Activated B cell treated with CpG ODN at 0.5 μM for 24 hours (primary cell): ENCODE data around the gene ATP10B. TPM values are rescaled to one million over a fixed set of nuclear protein-coding genes. Genes with fewer than 3 reads are reported as not detected.

Source experiments
- ATAC-seq: fragments of 200-7000 bp; cut with Tn5 transposase; one replicate; pipeline ENCODE4 v1.10.0; 2021; ENCODE audit warnings: low read depth, mild to moderate bottlenecking, moderate library complexity
- CTCF ChIA-PET: fragments of 350-600 bp; sonication (Branson Sonifier 250); formaldehyde crosslinking; loops from one replicate; lab custom pipeline; 2021; ENCODE audit warnings: antibody characterized with exemption; lab: Charles Lee
- POLR2A ChIA-PET: fragments of 350-600 bp; sonication (Branson Sonifier 250); formaldehyde crosslinking; loops from one replicate; lab custom pipeline; 2021; ENCODE audit warnings: antibody characterized with exemption; lab: Charles Lee
- DNase-seq: peaks from one replicate; pipeline ENCODE4 v3.0.0; 2022
- H3K27ac Mint-ChIP-seq: one replicate; pipeline ENCODE4 v1.8.0; 2020; ENCODE audit warnings: mixed read lengths
- H3K27me3 Mint-ChIP-seq: one replicate; pipeline ENCODE4 v1.8.0; 2021; ENCODE audit warnings: mixed read lengths
- H3K36me3 Mint-ChIP-seq: one replicate; pipeline ENCODE4 v1.8.0; 2021; ENCODE audit warnings: low read depth, mixed read lengths
- H3K4me1 Mint-ChIP-seq: one replicate; pipeline ENCODE4 v1.8.0; 2021; ENCODE audit warnings: mixed read lengths
- H3K4me3 Mint-ChIP-seq: one replicate; pipeline ENCODE4 v1.8.0; 2020; ENCODE audit warnings: mild to moderate bottlenecking, mixed read lengths
- H3K9me3 Mint-ChIP-seq: one replicate; pipeline ENCODE4 v1.8.0; 2020; ENCODE audit warnings: mixed read lengths
- CTCF ChIP-seq: fragments of 200-600 bp; IDR thresholded peaks from one replicate; pipeline ENCODE4 v1.8.0; 2022; ENCODE audit warnings: antibody characterized with exemption, mild to moderate bottlenecking
- intact Hi-C: fragments of 100-400 bp; cut with micrococcal nuclease; formaldehyde crosslinking; loops from one replicate; pipeline ENCODE4 v1.15.1; 2024
- total RNA-seq: library from RNA; stranded (reverse); gene quantifications from 2 replicates; pipeline ENCODE4 v1.2.3, GENCODE V29; 2022

The ATP10B gene
- total RNA-seq, 1 donor from 2014 or later, result not detected

- Mint-ChIP-seq H3K27ac (no peak overlapping the region), H3K4me1 (no peaks in the 10 kb centered on the region), H3K27me3 (peaks cover 7% of the 10 kb centered on the region), H3K4me3 (no peak overlapping the region), H3K9me3 (no peaks in the 10 kb centered on the region), H3K36me3 (no peaks in the 10 kb centered on the region)
- ChIA-PET POLR2A (no interaction called here), CTCF (no interaction called here)
- TF ChIP-seq CTCF, result no peak
- intact Hi-C loops, result no loop called here
- DNase-seq, result no peak
- ATAC-seq, result no peak
Measured at GRCh38 chr5:160618286-160618685, 233.7 kb downstream of the ATP10B start.

- Mint-ChIP-seq H3K36me3 (no peaks in the 10 kb centered on the region), H3K27me3 (peaks cover 2% of the 10 kb centered on the region), H3K9me3 (no peaks in the 10 kb centered on the region), H3K27ac (no peak overlapping the region), H3K4me3 (no peak overlapping the region), H3K4me1 (no peaks in the 10 kb centered on the region)
- intact Hi-C loops, result no loop called here
- ChIA-PET CTCF (no interaction called here), POLR2A (no interaction called here)
- no peak for DNase-seq
- ATAC-seq, result no peak
- no peak for TF ChIP-seq CTCF
Measured at GRCh38 chr5:160616712-160617497, 235.1 kb downstream of the ATP10B start.

GRCh38 chr5:160614136-160614535, 237.9 kb downstream of the ATP10B start:
- ATAC-seq, result no peak
- no peaks in the 10 kb centered on the region for H3K9me3 Mint-ChIP-seq
- no peaks in the 10 kb centered on the region for H3K4me1 Mint-ChIP-seq
- no peak overlapping the region for H3K27ac Mint-ChIP-seq
- intact Hi-C loops, result no loop called here
- TF ChIP-seq CTCF, result no peak
- no peak overlapping the region for H3K4me3 Mint-ChIP-seq
- ChIA-PET CTCF (no interaction called here), POLR2A (no interaction called here)
- no peaks in the 10 kb centered on the region for H3K36me3 Mint-ChIP-seq
- H3K27me3 Mint-ChIP-seq, result peaks cover 2% of the 10 kb centered on the region
- DNase-seq, result no peak

GRCh38 chr5:160605266-160605665, 246.7 kb downstream of the ATP10B start:
- CTCF ChIA-PET, result no interaction called here
- ATAC-seq, result no peak
- H3K4me1 Mint-ChIP-seq, result no peaks in the 10 kb centered on the region
- POLR2A ChIA-PET, result no interaction called here
- no peak for DNase-seq
- no peak overlapping the region for H3K27ac Mint-ChIP-seq
- no peak for TF ChIP-seq CTCF
- no peak overlapping the region for H3K4me3 Mint-ChIP-seq
- peaks cover 2% of the 10 kb centered on the region for H3K9me3 Mint-ChIP-seq
- intact Hi-C loops, result no loop called here
- no peaks in the 10 kb centered on the region for H3K27me3 Mint-ChIP-seq
- no peaks in the 10 kb centered on the region for H3K36me3 Mint-ChIP-seq

- Mint-ChIP-seq H3K27me3 (no peaks in the 10 kb centered on the region), H3K4me3 (no peak overlapping the region), H3K4me1 (no peaks in the 10 kb centered on the region), H3K27ac (no peak overlapping the region), H3K36me3 (no peaks in the 10 kb centered on the region), H3K9me3 (peaks cover 2% of the 10 kb centered on the region)
- TF ChIP-seq CTCF, result no peak
- DNase-seq (no peak), ATAC-seq (no peak)
- intact Hi-C loops, result no loop called here
- ChIA-PET CTCF (no interaction called here), POLR2A (no interaction called here)
Measured at GRCh38 chr5:160604484-160604883, 247.5 kb downstream of the ATP10B start.
